HCT116 (cell line): ENCODE measurements around the gene UPK3BL2.
"Not testable (repeated sequence)": the region's sequence is repeated elsewhere in the genome, so short reads cannot be mapped to it uniquely, and the experiment has no call there.

Source experiments
- CTCF ChIP-seq, 3 experiments: fragments of 200-600 bp in 1 of 3; sonication (generic) in 1 of 3; IDR thresholded peaks in 2 of 3; conservative IDR thresholded peaks in 1 of 3; 2 replicates each; pipeline ENCODE4 v1.5.1; 2012 to 2017; ENCODE audit warnings: low read depth in 2 of 3, low read length in 2 of 3, antibody characterized with exemption in 1 of 3, borderline replicate concordance in 1 of 3, control low read depth in 1 of 3, mild to moderate bottlenecking in 1 of 3, mixed read lengths in 1 of 3, mixed run types in 1 of 3, moderate library complexity in 1 of 3; ENCODE audit not compliant: insufficient read depth in 1 of 3
- ELF1 ChIP-seq: IDR thresholded peaks from 2 replicates; pipeline ENCODE4 v1.6.1; 2012; ENCODE audit warnings: low read depth, borderline replicate concordance
- EZH2 ChIP-seq: fragments of 200-600 bp; sonication (generic); IDR thresholded peaks from 2 replicates; pipeline ENCODE4 v1.6.1; 2017; ENCODE audit warnings: antibody characterized with exemption, mixed run types
- EZH2phosphoT487 ChIP-seq: fragments of 200-600 bp; IDR thresholded peaks from 2 replicates; pipeline ENCODE4 v1.6.1; 2018; ENCODE audit warnings: antibody characterized with exemption, borderline replicate concordance
- FOSL1 ChIP-seq: IDR thresholded peaks from 2 replicates; pipeline ENCODE4 v1.6.1; 2012; ENCODE audit warnings: low read depth
- JUND ChIP-seq: IDR thresholded peaks from 2 replicates; pipeline ENCODE4 v1.6.1; 2012
- POLR2A ChIP-seq: IDR thresholded peaks from 2 replicates; pipeline ENCODE4 v1.7.0; 2011; ENCODE audit warnings: borderline replicate concordance; ENCODE audit not compliant: insufficient read depth, insufficient read length; ENCODE audit errors: extremely low read depth
- POLR2AphosphoS5 ChIP-seq: IDR thresholded peaks from 2 replicates; pipeline ENCODE4 v1.6.1; 2011; ENCODE audit warnings: mild to moderate bottlenecking, low read depth, low read length, moderate library complexity
- RAD21 ChIP-seq: IDR thresholded peaks from 2 replicates; pipeline ENCODE4 v1.6.1; 2012; ENCODE audit warnings: low read depth, mild to moderate bottlenecking
- SIN3A ChIP-seq: IDR thresholded peaks from 2 replicates; pipeline ENCODE4 v1.6.1; 2012; ENCODE audit warnings: low read depth
- SRF ChIP-seq: IDR thresholded peaks from 2 replicates; pipeline ENCODE4 v1.6.1; 2012; ENCODE audit warnings: low read depth
- TCF7L2 ChIP-seq: IDR thresholded peaks from 2 replicates; pipeline ENCODE4 v1.7.0; 2011; ENCODE audit warnings: borderline replicate concordance, inconsistent platforms; ENCODE audit not compliant: insufficient read depth, insufficient read length; ENCODE audit errors: extremely low read depth
- ZNF274 ChIP-seq: fragments of 200-500 bp; sonication (Bioruptor generic); IDR thresholded peaks from 2 replicates; pipeline ENCODE4 v1.6.1; 2014; ENCODE audit warnings: mild to moderate bottlenecking, low read depth, low read length, inconsistent platforms

GRCh38 chr7:102507410-102508088 lies 35.9 kb downstream of the UPK3BL2 start:
- not testable (repeated sequence) for TF ChIP-seq TCF7L2; FOSL1; CTCF (IDR thresholded peaks at IDR 0.05 in 2 of 3, conservative IDR thresholded peaks at IDR 0.05 in 1 of 3; ENCODE audit: borderline replicate concordance in 1 of 3, insufficient read depth in 1 of 3, low read depth in 2 of 3, low read length in 2 of 3); SRF; SIN3A; POLR2A; EZH2; RAD21; EZH2phosphoT487; ELF1; ZNF274; POLR2AphosphoS5; JUND
